Smooth muscle cell (in vitro differentiated cells): ENCODE data around the gene DMBX1. TPM values are rescaled to one million over a fixed set of nuclear protein-coding genes. Genes with fewer than 3 reads are reported as not detected.

ENCODE experiments used
- DNase-seq: peaks from one replicate; lab custom pipeline; 2025; ENCODE audit not compliant: unreplicated experiment; lab: John Stamatoyannopoulos, UW
- H2AFZ ChIP-seq: fragments of 200-600 bp; sonication (generic); 2 replicates; pipeline ENCODE4 v1.6.0; 2016; ENCODE audit warnings: antibody characterized with exemption, low read depth, mild to moderate bottlenecking
- H3F3A ChIP-seq: fragments of 200-600 bp; sonication (generic); 2 replicates; pipeline ENCODE4 v1.6.0; 2017; ENCODE audit warnings: antibody characterized with exemption, low read depth
- H3K27ac ChIP-seq: fragments of 200-600 bp; sonication (generic); 2 replicates; pipeline ENCODE4 v1.5.1; 2016; ENCODE audit warnings: low read depth, mild to moderate bottlenecking
- H3K27me3 ChIP-seq: fragments of 200-600 bp; sonication (generic); 2 replicates; pipeline ENCODE4 v1.6.1; 2016; ENCODE audit warnings: low read depth, mild to moderate bottlenecking
- H3K36me3 ChIP-seq: fragments of 200-600 bp; sonication (generic); 2 replicates; pipeline ENCODE4 v1.5.1; 2016; ENCODE audit warnings: low read depth
- H3K4me1 ChIP-seq: fragments of 200-600 bp; sonication (generic); 2 replicates; pipeline ENCODE4 v1.5.1; 2016; ENCODE audit warnings: low read depth
- H3K4me2 ChIP-seq: fragments of 200-600 bp; sonication (generic); 2 replicates; pipeline ENCODE4 v1.6.0; 2016; ENCODE audit warnings: mild to moderate bottlenecking
- H3K4me3 ChIP-seq: fragments of 200-600 bp; sonication (generic); 2 replicates; pipeline ENCODE4 v1.5.1; 2016; ENCODE audit warnings: mild to moderate bottlenecking
- H3K79me2 ChIP-seq: fragments of 200-600 bp; sonication (generic); 2 replicates; pipeline ENCODE4 v1.6.0; 2016; ENCODE audit warnings: low read depth, mild to moderate bottlenecking
- H3K9ac ChIP-seq: fragments of 200-600 bp; sonication (generic); 2 replicates; pipeline ENCODE4 v1.6.0; 2016; ENCODE audit warnings: low read depth
- H3K9me3 ChIP-seq: fragments of 200-600 bp; sonication (generic); replicated peaks from 2 replicates; pipeline ENCODE4 v1.5.1; 2016; ENCODE audit warnings: low read depth
- H4K20me1 ChIP-seq: fragments of 200-600 bp; sonication (generic); 2 replicates; pipeline ENCODE4 v1.6.0; 2016; ENCODE audit warnings: low read depth
- CTCF ChIP-seq: fragments of 200-600 bp; sonication (generic); IDR thresholded peaks from 2 replicates; pipeline ENCODE4 v1.5.1; 2017; ENCODE audit warnings: borderline replicate concordance, mild to moderate bottlenecking, antibody characterized with exemption; ENCODE audit not compliant: insufficient read depth, poor library complexity, severe bottlenecking
- WGBS: methylation state at CpG from one replicate; pipeline ENCODE4 v1.1.7; 2016; ENCODE audit warnings: low lambda C conversion rate; 5-methylcytosine and 5-hydroxymethylcytosine counted together
- polyA plus RNA-seq: library from polyadenylated mRNA; unstranded; fragments of >200 nt; fragmentation: Nextera tagmentation; extraction: Ambion mirVana; gene quantifications from 2 replicates; pipeline ENCODE4 v1.2.1, GENCODE V29; 2016
- total RNA-seq: library from RNA; depleted of rRNA; stranded (reverse); fragments of >200 nt; gene quantifications from 2 replicates; pipeline ENCODE4 v1.2.3, GENCODE V29; 2014

The DMBX1 gene
- total and polyA plus RNA-seq, 2 experiments from 2014 or later: not detected

- H3F3A ChIP-seq: no peaks in the 10 kb centered on the region
- H4K20me1 ChIP-seq: peaks cover 8% of the 10 kb centered on the region
- H2AFZ ChIP-seq: no peak overlapping the region
- WGBS: 5% methylated on average over 18 of the region's 20 CpGs
- no peak for TF ChIP-seq CTCF
- H3K36me3 ChIP-seq: no peaks in the 10 kb centered on the region
- H3K4me1 ChIP-seq: peaks cover 28% of the 10 kb centered on the region
- DNase-seq: no peak
- no peak overlapping the region for H3K4me3 ChIP-seq
- H3K4me2 ChIP-seq: no peak overlapping the region
- no peak overlapping the region for H3K27ac ChIP-seq
- peaks cover 100% of the 10 kb centered on the region for H3K27me3 ChIP-seq
- no peak overlapping the region for H3K9ac ChIP-seq
- H3K79me2 ChIP-seq: no peaks in the 10 kb centered on the region
- H3K9me3 ChIP-seq: no peaks in the 10 kb centered on the region
Observed at GRCh38 chr1:46492871-46493270, 3.2 kb downstream of the DMBX1 start.

GRCh38 chr1:46493316-46494032 is 3.8 kb downstream of the DMBX1 start:
- Histone ChIP-seq H3K79me2 (no peaks in the 10 kb centered on the region), H3K4me2 (no peak overlapping the region), H3K4me1 (peaks cover 22% of the 10 kb centered on the region), H3K27ac (no peak overlapping the region), H4K20me1 (peaks cover 8% of the 10 kb centered on the region), H3K9me3 (no peaks in the 10 kb centered on the region), H3F3A (no peaks in the 10 kb centered on the region), H3K27me3 (peaks cover 94% of the 10 kb centered on the region), H3K9ac (no peak overlapping the region), H2AFZ (no peak overlapping the region), H3K36me3 (no peaks in the 10 kb centered on the region), H3K4me3 (no peak overlapping the region)
- TF ChIP-seq CTCF: no peak
- WGBS: 47% methylated on average over 19 of the region's 19 CpGs
- DNase-seq: no peak

GRCh38 chr1:46494910-46495309 is 5.3 kb downstream of the DMBX1 start:
- WGBS: 89% methylated on average over 1 of the region's 1 CpG
- no peak overlapping the region for H2AFZ ChIP-seq
- no peak overlapping the region for H3K4me2 ChIP-seq
- H3K9me3 ChIP-seq: no peaks in the 10 kb centered on the region
- peaks cover 9% of the 10 kb centered on the region for H3K4me1 ChIP-seq
- peaks cover 8% of the 10 kb centered on the region for H4K20me1 ChIP-seq
- H3K79me2 ChIP-seq: no peaks in the 10 kb centered on the region
- no peaks in the 10 kb centered on the region for H3F3A ChIP-seq
- H3K27me3 ChIP-seq: peaks cover 85% of the 10 kb centered on the region
- no peak for DNase-seq
- H3K27ac ChIP-seq: no peak overlapping the region
- H3K9ac ChIP-seq: no peak overlapping the region
- TF ChIP-seq CTCF: no peak
- H3K4me3 ChIP-seq: no peak overlapping the region
- no peaks in the 10 kb centered on the region for H3K36me3 ChIP-seq

- Histone ChIP-seq H3K79me2 (no peaks in the 10 kb centered on the region), H3K9ac (no peak overlapping the region), H3K27me3 (peaks cover 82% of the 10 kb centered on the region), H3K4me1 (peaks cover under 1% of the 10 kb centered on the region), H3K27ac (no peak overlapping the region), H4K20me1 (peaks cover under 1% of the 10 kb centered on the region), H3K36me3 (no peaks in the 10 kb centered on the region), H3K4me2 (no peak overlapping the region), H3K4me3 (no peak overlapping the region), H2AFZ (no peak overlapping the region), H3F3A (no peaks in the 10 kb centered on the region), H3K9me3 (no peaks in the 10 kb centered on the region)
- DNase-seq: no peak
- WGBS: 96% methylated on average over 2 of the region's 2 CpGs
- TF ChIP-seq CTCF: no peak
Observed at GRCh38 chr1:46495778-46496177, 6.1 kb downstream of the DMBX1 start.
